Forelimb muscle (tissue), 1 donor: ENCODE results near the gene KLHL25. TPM values are rescaled to one million over a fixed set of nuclear protein-coding genes. Genes with fewer than 3 reads are reported as not detected.

Experiments used
- DNase-seq: peaks from one replicate; pipeline ENCODE4 v3.0.0-alpha.2; 2013; ENCODE audit warnings: low read depth
- polyA plus RNA-seq: library from polyadenylated mRNA; unstranded; fragments of 120-200 nt; gene quantifications from one replicate; pipeline ENCODE4 v1.2.1, GENCODE V29; 2013; ENCODE audit not compliant: insufficient read length

Gene KLHL25
- polyA plus RNA-seq, 1 donor, result 8.3 TPM

DNA sequence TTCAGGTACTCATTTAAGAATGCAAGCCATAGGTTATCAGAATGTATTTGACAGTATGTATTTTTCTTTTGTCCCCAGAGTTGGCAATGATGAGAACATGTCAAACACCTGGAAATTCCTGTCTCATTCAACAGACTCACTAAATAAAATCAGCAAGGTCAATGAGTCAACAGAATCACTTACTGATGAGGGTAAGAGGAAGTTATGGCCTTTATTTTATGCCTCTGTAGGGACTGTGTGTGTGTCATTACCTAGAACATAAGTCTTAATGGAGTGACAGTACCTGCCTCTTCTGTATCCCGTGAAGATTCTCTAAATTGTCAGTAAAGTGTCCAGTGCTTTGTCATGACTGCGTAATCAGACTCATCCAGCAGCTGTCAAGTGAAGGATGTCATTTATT, 77.5 kb downstream of the KLHL25 start:
- no peak for DNase-seq

DNA sequence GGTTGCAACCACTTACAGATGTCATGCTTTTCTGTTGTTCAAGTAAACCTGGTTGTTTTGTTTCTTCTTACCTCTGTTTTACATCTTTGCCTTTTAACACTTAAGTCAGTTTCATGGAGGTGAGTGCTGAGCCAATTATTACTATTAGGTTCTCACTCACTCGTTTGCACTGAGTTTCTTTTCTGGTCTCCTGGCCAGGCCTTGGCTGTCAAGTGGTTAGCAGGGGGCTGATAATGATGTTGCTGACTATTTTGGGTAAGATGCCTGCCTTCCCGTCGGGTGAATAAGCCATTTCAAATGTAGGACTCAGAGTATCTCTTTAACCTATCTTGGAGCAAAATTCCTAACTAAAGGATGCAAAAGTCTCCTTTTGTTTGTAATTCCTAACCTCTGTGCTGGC, 78.5 kb downstream of the KLHL25 start:
- no peak for DNase-seq

DNA sequence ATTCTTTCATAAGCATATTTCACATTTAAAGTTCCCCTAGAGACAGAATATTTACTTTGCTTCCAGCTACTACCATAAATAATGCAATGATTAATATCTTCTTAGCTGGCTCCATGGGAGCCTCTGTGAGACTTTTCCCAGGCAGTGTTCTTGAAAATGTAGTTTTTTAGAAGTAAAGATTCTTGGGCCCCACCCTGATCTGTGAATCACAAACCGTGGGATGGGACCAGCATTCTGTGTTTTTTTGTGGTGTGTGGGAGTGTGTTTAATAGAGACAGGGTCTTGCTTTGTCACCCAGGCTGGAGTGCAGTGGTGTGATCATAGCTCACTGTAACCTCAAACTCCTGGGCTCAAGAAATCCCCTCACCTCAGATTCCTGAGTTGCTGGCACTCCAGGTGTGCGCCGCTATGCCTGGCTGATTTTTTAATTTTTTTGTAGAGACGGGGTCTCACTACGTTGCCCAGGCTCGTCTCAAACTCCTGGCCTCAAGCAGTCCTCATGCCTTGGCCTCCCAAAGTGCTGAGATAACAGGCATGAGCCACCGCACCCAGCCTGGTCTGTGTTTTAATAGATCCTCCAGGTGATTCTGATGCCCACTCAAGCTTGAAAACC, 83.0 kb downstream of the KLHL25 start:
- no peak for DNase-seq

DNA sequence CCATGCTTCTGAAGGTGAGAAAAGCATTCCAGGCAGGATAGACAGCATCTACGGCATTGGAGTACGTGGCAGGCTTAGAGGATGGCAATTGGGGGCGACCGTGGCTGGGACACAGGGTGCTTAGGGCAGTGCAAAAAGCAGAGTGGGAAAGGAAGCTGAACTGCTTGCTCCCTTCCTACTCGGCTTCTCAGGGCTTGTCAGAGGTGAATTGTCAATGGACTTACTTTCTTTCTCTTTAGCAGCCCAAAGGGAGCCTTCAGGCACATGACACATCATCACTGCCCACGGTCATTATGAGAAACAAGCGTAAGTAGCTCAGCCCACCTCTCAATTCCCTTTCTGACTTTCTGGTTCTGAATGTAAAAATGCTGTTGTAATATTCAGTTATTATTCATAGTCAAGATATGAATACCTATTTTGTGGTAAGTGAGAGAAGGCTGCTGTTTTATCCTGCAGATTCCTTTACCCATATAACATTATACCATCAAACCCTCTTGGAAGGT, 84.3 kb downstream of the KLHL25 start:
- no peak for DNase-seq
